GM23338 (cell line): ENCODE results near the gene NDEL1. TPM values are rescaled to one million over a fixed set of nuclear protein-coding genes. Genes with fewer than 3 reads are reported as not detected.

Experiments used
- ATAC-seq: fragments of 200-7000 bp; cut with Tn5 transposase; 3 replicates; pipeline ENCODE4 v1.9.1; 2020
- DNase-seq: peaks from one replicate; pipeline ENCODE4 v3.0.0-alpha.2; 2015; ENCODE audit warnings: low spot score
- H2AFZ ChIP-seq: fragments of 200-600 bp; sonication (generic); 2 replicates; pipeline ENCODE4 v1.8.0; 2016; ENCODE audit warnings: antibody characterized with exemption, mild to moderate bottlenecking, moderate library complexity
- H3F3A ChIP-seq: fragments of 200-600 bp; sonication (generic); replicated peaks from 2 replicates; pipeline ENCODE4 v1.8.0; 2017; ENCODE audit warnings: antibody characterized with exemption, mixed run types, low read depth
- H3K27ac ChIP-seq: fragments of 200-600 bp; sonication (generic); 2 replicates; pipeline ENCODE4 v1.6.1; 2016; ENCODE audit warnings: low read depth
- H3K27me3 ChIP-seq: fragments of 200-600 bp; sonication (generic); 2 replicates; pipeline ENCODE4 v1.8.0; 2016; ENCODE audit warnings: mild to moderate bottlenecking, mixed run types, moderate library complexity; ENCODE audit not compliant: insufficient read depth
- H3K36me3 ChIP-seq: fragments of 200-600 bp; sonication (generic); 2 replicates; pipeline ENCODE4 v1.8.0; 2016; ENCODE audit warnings: mild to moderate bottlenecking; ENCODE audit not compliant: insufficient read depth
- H3K4me1 ChIP-seq: fragments of 200-600 bp; sonication (generic); 2 replicates; pipeline ENCODE4 v1.8.0; 2016; ENCODE audit warnings: mild to moderate bottlenecking, moderate library complexity; ENCODE audit not compliant: insufficient read depth
- H3K4me2 ChIP-seq: fragments of 200-600 bp; sonication (generic); 2 replicates; pipeline ENCODE4 v1.7.1; 2017; ENCODE audit warnings: mixed run types
- H3K4me3 ChIP-seq: fragments of 200-600 bp; sonication (generic); 2 replicates; pipeline ENCODE4 v1.6.1; 2016; ENCODE audit warnings: mixed run types
- H3K79me2 ChIP-seq: fragments of 200-600 bp; sonication (generic); replicated peaks from 2 replicates; pipeline ENCODE4 v1.8.0; 2017; ENCODE audit warnings: mild to moderate bottlenecking; ENCODE audit not compliant: insufficient read depth
- H3K9me2 ChIP-seq: fragments of 200-600 bp; sonication (generic); 2 replicates; pipeline ENCODE4 v1.8.0; 2017; ENCODE audit not compliant: insufficient read depth
- H4K20me1 ChIP-seq: fragments of 200-600 bp; sonication (generic); replicated peaks from 2 replicates; pipeline ENCODE4 v1.8.0; 2017; ENCODE audit warnings: mild to moderate bottlenecking; ENCODE audit not compliant: insufficient read depth
- H3K27ac Mint-ChIP-seq: 2 replicates; pipeline ENCODE4 v1.8.0; 2020; ENCODE audit warnings: inconsistent platforms, mild to moderate bottlenecking, moderate library complexity, mixed read lengths
- H3K27me3 Mint-ChIP-seq: 3 replicates; pipeline ENCODE4 v1.8.0; 2022; ENCODE audit warnings: low read depth, mild to moderate bottlenecking, moderate library complexity, mixed read lengths, inconsistent platforms; ENCODE audit not compliant: insufficient read depth, poor library complexity
- H3K36me3 Mint-ChIP-seq: 3 replicates; pipeline ENCODE4 v1.8.0; 2021; ENCODE audit warnings: low read depth, mild to moderate bottlenecking, inconsistent platforms, moderate library complexity, mixed read lengths
- H3K4me1 Mint-ChIP-seq: 3 replicates; pipeline ENCODE4 v1.8.0; 2020; ENCODE audit warnings: mild to moderate bottlenecking, inconsistent platforms, mixed read lengths
- H3K4me3 Mint-ChIP-seq: 3 replicates; pipeline ENCODE4 v1.8.0; 2021; ENCODE audit warnings: moderate library complexity, mild to moderate bottlenecking, inconsistent platforms, mixed read lengths
- H3K9me3 Mint-ChIP-seq: 3 replicates; pipeline ENCODE4 v1.8.0; 2020; ENCODE audit warnings: moderate library complexity, mild to moderate bottlenecking, inconsistent platforms, mixed read lengths
- CREB1 ChIP-seq: fragments of 250-450 bp; sonication (Bioruptor Pico); IDR thresholded peaks from 2 replicates; pipeline ENCODE4 v1.5.0; 2020; ENCODE audit warnings: low read depth, mild to moderate bottlenecking, moderate library complexity
- EZH2 ChIP-seq: fragments of 200-600 bp; sonication (generic); IDR thresholded peaks from one replicate; pipeline ENCODE4 v1.8.0; 2017; ENCODE audit warnings: antibody characterized with exemption, mild to moderate bottlenecking, low read depth; ENCODE audit not compliant: unreplicated experiment
- EZH2phosphoT487 ChIP-seq: fragments of 200-600 bp; sonication (generic); IDR thresholded peaks from one replicate; pipeline ENCODE4 v1.8.1; 2018; ENCODE audit warnings: antibody characterized with exemption; ENCODE audit not compliant: unreplicated experiment
- NANOG ChIP-seq: IDR thresholded peaks from 2 replicates; pipeline ENCODE4 v1.6.1; 2016; ENCODE audit warnings: antibody characterized with exemption, borderline replicate concordance
- STAT1 ChIP-seq: IDR thresholded peaks from one replicate; pipeline ENCODE4 v1.6.1; 2016; ENCODE audit warnings: antibody characterized with exemption; ENCODE audit not compliant: unreplicated experiment
- ZNF114 ChIP-seq: fragments of 250-450 bp; sonication (Bioruptor Pico); IDR thresholded peaks from 2 replicates; pipeline ENCODE4 v1.5.0; 2020; ENCODE audit warnings: mild to moderate bottlenecking, moderate library complexity
- ZNF331 ChIP-seq: fragments of 250-450 bp; sonication (Bioruptor Pico); IDR thresholded peaks from 2 replicates; pipeline ENCODE4 v1.5.0; 2020; ENCODE audit warnings: low read depth, mild to moderate bottlenecking, moderate library complexity
- polyA plus RNA-seq: library from polyadenylated mRNA; unstranded; fragments of >200 nt; fragmentation: Nextera tagmentation; extraction: Ambion mirVana; gene quantifications from 2 replicates; pipeline ENCODE4 v1.2.1, GENCODE V29; 2016
- total RNA-seq: library from RNA; depleted of rRNA; stranded (reverse); fragments of >200 nt; shearing (Covaris generic); gene quantifications from 2 replicates; pipeline ENCODE4 v1.2.3, GENCODE V29; 2014
- TF ChIP-seq, protein P1 (sequence below): IDR thresholded peaks from 2 replicates; pipeline ENCODE4 v1.6.1; 2016; ENCODE audit warnings: antibody characterized with exemption
- TF ChIP-seq, protein P2 (sequence below): fragments of 250-450 bp; sonication (Bioruptor Pico); IDR thresholded peaks from 2 replicates; pipeline ENCODE4 v1.5.0; 2020; ENCODE audit warnings: mild to moderate bottlenecking, moderate library complexity
- TF ChIP-seq, protein P3 (sequence below): IDR thresholded peaks from one replicate; pipeline ENCODE4 v1.6.1; 2018; ENCODE audit warnings: antibody characterized with exemption; ENCODE audit not compliant: unreplicated experiment

The NDEL1 gene
- total and polyA plus RNA-seq, 2 experiments from 2014 or later = 21.2 to 26.0 TPM

DNA sequence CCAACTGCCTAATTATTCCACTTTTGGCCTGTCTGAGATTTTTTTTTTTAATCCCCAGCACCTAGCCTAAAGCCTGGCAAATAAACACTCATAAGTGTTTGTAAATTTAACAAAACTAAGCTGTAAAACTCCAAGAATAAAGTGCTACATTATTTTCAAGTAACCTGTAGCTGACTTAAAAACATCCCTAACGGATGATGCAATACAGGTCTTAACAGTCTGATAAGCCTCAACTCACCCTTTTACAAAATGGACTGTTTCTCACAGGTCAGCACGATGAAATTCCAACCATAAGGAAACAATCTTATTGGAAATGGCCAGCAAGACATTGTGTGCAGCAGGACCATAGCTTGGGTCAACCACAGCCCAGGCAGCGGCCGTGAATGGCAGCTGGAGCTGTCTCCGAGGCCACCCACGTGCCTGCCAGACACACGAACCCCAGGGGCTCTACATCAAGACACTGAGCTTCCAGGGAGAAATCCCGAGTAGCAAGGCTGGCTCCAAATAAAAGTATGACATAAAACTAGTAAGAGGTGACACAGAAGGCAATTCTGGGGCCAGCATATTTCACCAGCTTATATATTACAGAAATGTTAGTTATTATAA, 58.9 kb downstream of the NDEL1 start:
- Histone ChIP-seq H3K4me3 (no peak overlapping the region), H3K9me2 (no peaks in the 10 kb centered on the region), H3K27me3 (no peaks in the 10 kb centered on the region), H3K36me3 (peaks cover 84% of the 10 kb centered on the region), H3K4me2 (no peak overlapping the region), H4K20me1 (peaks cover 5% of the 10 kb centered on the region), H3F3A (0 out of 2 replicates have a peak, but pooled peaks cover 8% of the 10 kb centered on the region), H3K4me1 (no peaks in the 10 kb centered on the region), H3K79me2 (no peaks in the 10 kb centered on the region), H2AFZ (no peak overlapping the region), H3K27ac (0 out of 2 replicates have a peak overlapping the region, but pooled peaks have one; percentile 75)
- DNase-seq (no peak), ATAC-seq (no peak)
- H3K27me3 Mint-ChIP-seq = peaks cover 12% of the 10 kb centered on the region
- H3K4me1 Mint-ChIP-seq = no peaks in the 10 kb centered on the region
- no peak for TF ChIP-seq STAT1
- no peak overlapping the region for H3K4me3 Mint-ChIP-seq
- no peaks in the 10 kb centered on the region for H3K9me3 Mint-ChIP-seq
- H3K36me3 Mint-ChIP-seq = peaks cover 91% of the 10 kb centered on the region
- H3K27ac Mint-ChIP-seq = peak overlapping the region; percentile 82; the same call in 1 of the 2 replicates

DNA sequence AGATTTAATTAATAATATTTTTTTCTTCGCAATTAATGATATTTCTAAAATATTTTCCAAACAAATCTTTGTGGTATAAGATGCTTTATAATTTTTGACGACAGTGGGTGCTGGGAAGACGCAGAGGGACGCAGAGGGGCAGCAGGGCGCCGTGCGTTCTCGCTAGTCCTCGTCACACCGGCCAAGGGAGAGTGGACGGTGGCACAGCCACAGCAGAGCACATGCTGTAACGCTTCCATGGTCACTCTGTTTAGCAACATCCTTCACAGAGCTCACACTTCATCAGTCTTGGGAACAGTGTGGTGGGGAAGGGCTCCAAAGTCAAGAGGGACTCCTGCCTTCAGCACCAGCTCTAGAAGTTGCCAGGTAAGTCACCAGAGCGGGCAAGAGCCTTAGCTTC, 60.4 kb downstream of the NDEL1 start:
- Histone ChIP-seq H3K27me3 (no peaks in the 10 kb centered on the region), H3F3A (0 out of 2 replicates have a peak, but pooled peaks cover 8% of the 10 kb centered on the region), H3K4me3 (no peak overlapping the region), H3K79me2 (no peaks in the 10 kb centered on the region), H3K4me1 (no peaks in the 10 kb centered on the region), H3K4me2 (no peak overlapping the region), H3K27ac (no peak overlapping the region), H3K36me3 (peaks cover 86% of the 10 kb centered on the region), H4K20me1 (peaks cover 5% of the 10 kb centered on the region), H3K9me2 (no peaks in the 10 kb centered on the region), H2AFZ (no peak overlapping the region)
- no peak overlapping the region for H3K27ac Mint-ChIP-seq
- H3K27me3 Mint-ChIP-seq = peaks cover 12% of the 10 kb centered on the region
- no peak overlapping the region for H3K4me3 Mint-ChIP-seq
- no peak for ATAC-seq
- H3K4me1 Mint-ChIP-seq = no peaks in the 10 kb centered on the region
- no peak for DNase-seq
- H3K9me3 Mint-ChIP-seq = no peaks in the 10 kb centered on the region
- peaks cover 92% of the 10 kb centered on the region for H3K36me3 Mint-ChIP-seq
- TF ChIP-seq STAT1 = no peak
- TF ChIP-seq, protein P1, sequence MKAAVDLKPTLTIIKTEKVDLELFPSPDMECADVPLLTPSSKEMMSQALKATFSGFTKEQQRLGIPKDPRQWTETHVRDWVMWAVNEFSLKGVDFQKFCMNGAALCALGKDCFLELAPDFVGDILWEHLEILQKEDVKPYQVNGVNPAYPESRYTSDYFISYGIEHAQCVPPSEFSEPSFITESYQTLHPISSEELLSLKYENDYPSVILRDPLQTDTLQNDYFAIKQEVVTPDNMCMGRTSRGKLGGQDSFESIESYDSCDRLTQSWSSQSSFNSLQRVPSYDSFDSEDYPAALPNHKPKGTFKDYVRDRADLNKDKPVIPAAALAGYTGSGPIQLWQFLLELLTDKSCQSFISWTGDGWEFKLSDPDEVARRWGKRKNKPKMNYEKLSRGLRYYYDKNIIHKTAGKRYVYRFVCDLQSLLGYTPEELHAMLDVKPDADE = no peak
- TF ChIP-seq, protein P2, sequence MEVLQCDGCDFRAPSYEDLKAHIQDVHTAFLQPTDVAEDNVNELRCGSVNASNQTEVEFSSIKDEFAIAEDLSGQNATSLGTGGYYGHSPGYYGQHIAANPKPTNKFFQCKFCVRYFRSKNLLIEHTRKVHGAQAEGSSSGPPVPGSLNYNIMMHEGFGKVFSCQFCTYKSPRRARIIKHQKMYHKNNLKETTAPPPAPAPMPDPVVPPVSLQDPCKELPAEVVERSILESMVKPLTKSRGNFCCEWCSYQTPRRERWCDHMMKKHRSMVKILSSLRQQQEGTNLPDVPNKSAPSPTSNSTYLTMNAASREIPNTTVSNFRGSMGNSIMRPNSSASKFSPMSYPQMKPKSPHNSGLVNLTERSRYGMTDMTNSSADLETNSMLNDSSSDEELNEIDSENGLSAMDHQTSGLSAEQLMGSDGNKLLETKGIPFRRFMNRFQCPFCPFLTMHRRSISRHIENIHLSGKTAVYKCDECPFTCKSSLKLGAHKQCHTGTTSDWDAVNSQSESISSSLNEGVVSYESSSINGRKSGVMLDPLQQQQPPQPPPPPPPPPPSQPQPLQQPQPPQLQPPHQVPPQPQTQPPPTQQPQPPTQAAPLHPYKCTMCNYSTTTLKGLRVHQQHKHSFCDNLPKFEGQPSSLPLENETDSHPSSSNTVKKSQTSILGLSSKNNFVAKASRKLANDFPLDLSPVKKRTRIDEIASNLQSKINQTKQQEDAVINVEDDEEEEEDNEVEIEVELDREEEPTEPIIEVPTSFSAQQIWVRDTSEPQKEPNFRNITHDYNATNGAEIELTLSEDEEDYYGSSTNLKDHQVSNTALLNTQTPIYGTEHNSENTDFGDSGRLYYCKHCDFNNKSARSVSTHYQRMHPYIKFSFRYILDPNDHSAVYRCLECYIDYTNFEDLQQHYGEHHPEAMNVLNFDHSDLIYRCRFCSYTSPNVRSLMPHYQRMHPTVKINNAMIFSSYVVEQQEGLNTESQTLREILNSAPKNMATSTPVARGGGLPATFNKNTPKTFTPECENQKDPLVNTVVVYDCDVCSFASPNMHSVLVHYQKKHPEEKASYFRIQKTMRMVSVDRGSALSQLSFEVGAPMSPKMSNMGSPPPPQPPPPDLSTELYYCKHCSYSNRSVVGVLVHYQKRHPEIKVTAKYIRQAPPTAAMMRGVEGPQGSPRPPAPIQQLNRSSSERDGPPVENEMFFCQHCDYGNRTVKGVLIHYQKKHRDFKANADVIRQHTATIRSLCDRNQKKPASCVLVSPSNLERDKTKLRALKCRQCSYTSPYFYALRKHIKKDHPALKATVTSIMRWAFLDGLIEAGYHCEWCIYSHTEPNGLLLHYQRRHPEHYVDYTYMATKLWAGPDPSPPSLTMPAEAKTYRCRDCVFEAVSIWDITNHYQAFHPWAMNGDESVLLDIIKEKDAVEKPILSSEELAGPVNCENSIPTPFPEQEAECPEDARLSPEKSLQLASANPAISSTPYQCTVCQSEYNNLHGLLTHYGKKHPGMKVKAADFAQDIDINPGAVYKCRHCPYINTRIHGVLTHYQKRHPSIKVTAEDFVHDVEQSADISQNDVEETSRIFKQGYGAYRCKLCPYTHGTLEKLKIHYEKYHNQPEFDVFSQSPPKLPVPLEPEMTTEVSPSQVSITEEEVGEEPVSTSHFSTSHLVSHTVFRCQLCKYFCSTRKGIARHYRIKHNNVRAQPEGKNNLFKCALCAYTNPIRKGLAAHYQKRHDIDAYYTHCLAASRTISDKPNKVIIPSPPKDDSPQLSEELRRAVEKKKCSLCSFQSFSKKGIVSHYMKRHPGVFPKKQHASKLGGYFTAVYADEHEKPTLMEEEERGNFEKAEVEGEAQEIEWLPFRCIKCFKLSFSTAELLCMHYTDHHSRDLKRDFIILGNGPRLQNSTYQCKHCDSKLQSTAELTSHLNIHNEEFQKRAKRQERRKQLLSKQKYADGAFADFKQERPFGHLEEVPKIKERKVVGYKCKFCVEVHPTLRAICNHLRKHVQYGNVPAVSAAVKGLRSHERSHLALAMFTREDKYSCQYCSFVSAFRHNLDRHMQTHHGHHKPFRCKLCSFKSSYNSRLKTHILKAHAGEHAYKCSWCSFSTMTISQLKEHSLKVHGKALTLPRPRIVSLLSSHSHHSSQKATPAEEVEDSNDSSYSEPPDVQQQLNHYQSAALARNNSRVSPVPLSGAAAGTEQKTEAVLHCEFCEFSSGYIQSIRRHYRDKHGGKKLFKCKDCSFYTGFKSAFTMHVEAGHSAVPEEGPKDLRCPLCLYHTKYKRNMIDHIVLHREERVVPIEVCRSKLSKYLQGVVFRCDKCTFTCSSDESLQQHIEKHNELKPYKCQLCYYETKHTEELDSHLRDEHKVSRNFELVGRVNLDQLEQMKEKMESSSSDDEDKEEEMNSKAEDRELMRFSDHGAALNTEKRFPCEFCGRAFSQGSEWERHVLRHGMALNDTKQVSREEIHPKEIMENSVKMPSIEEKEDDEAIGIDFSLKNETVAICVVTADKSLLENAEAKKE (CRISPR knock-in tag) = no peak
- no peak for TF ChIP-seq CREB1 (CRISPR knock-in tag)
- TF ChIP-seq, protein P3, sequence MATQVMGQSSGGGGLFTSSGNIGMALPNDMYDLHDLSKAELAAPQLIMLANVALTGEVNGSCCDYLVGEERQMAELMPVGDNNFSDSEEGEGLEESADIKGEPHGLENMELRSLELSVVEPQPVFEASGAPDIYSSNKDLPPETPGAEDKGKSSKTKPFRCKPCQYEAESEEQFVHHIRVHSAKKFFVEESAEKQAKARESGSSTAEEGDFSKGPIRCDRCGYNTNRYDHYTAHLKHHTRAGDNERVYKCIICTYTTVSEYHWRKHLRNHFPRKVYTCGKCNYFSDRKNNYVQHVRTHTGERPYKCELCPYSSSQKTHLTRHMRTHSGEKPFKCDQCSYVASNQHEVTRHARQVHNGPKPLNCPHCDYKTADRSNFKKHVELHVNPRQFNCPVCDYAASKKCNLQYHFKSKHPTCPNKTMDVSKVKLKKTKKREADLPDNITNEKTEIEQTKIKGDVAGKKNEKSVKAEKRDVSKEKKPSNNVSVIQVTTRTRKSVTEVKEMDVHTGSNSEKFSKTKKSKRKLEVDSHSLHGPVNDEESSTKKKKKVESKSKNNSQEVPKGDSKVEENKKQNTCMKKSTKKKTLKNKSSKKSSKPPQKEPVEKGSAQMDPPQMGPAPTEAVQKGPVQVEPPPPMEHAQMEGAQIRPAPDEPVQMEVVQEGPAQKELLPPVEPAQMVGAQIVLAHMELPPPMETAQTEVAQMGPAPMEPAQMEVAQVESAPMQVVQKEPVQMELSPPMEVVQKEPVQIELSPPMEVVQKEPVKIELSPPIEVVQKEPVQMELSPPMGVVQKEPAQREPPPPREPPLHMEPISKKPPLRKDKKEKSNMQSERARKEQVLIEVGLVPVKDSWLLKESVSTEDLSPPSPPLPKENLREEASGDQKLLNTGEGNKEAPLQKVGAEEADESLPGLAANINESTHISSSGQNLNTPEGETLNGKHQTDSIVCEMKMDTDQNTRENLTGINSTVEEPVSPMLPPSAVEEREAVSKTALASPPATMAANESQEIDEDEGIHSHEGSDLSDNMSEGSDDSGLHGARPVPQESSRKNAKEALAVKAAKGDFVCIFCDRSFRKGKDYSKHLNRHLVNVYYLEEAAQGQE = no peak
- TF ChIP-seq ZNF331 (CRISPR knock-in tag) = no peak
- TF ChIP-seq ZNF114 = no peak
- TF ChIP-seq EZH2phosphoT487 = no peak
- TF ChIP-seq EZH2 = no peak
- no peak for TF ChIP-seq NANOG
